Measurements from ENCODE around the gene WFIKKN2. TPM values are rescaled to one million over a fixed set of nuclear protein-coding genes. Genes with fewer than 3 reads are reported as not detected.

Gene WFIKKN2
- total and polyA plus RNA-seq, 2 of the 13 experiments (the other 11 are each of a cell fraction or from before 2014, with no cell fraction given): not detected

- DNase-seq (ENCODE audit: low spot score) (no peak), ATAC-seq (peak; percentile 36), FAIRE-seq (no peak)
- BruUV-seq (replicated peaks): no TSS peak
- Histone ChIP-seq H3K27me3 (ENCODE audit: control insufficient read depth in 1 of 2, insufficient read depth in 2 of 2, low read length in 2 of 2) (peaks cover 0 to 33% of the 10 kb centered on the region in 2 experiments; a peak in 4 of 5 replicates), H3K9me3 (ENCODE audit: low read length) (no peaks in the 10 kb centered on the region), H3K4me3 (replicated peaks in 1 of 3; ENCODE audit: insufficient read depth in 1 of 3, low read depth in 2 of 3, low read length in 3 of 3) (no peak overlapping the region; a peak in 1 of 6 replicates), H3K9ac (ENCODE audit: insufficient read depth, low read depth, low read length) (no peak overlapping the region), H4K20me1 (ENCODE audit: insufficient read depth, low read length) (no peaks in the 10 kb centered on the region), H3K27ac (ENCODE audit: extremely low read length, insufficient read depth, low read length) (no peak overlapping the region), H2AFZ (ENCODE audit: low read length) (no peak overlapping the region), H3K4me2 (ENCODE audit: low read depth, low read length) (peak overlapping the region; percentile 57), H3K36me3 (replicated peaks in 1 of 2; ENCODE audit: control insufficient read depth in 1 of 2, insufficient read depth in 2 of 2, low read length in 2 of 2) (no peaks in the 10 kb centered on the region), H3K4me1 (ENCODE audit: insufficient read depth, low read length) (peaks cover 27% of the 10 kb centered on the region), H3K79me2 (ENCODE audit: insufficient read depth, low read length) (no peaks in the 10 kb centered on the region)
- in situ Hi-C loops (cut with HindIII; ENCODE audit: extremely low pct_ligation_motif_present, low pct_unique_long_range_greater_than_20kb): no loop called here
- WGBS (ENCODE audit: low lambda C conversion rate): 8% methylated on average over 7 of the region's 7 CpGs
- intact Hi-C loops (cut with micrococcal nuclease; ENCODE audit: unreplicated experiment): loop anchor here (1.0 to 2.0 kb wide), 2 partner anchors 25 to 132 kb away; no protein-coding TSS in a partner anchor
- CTCF ChIA-PET (ENCODE audit: low intra/inter-chr PET ratio, low total read pairs): interaction anchor here (1.1 to 4.1 kb wide), 4 partner anchors 24 to 139 kb away, joined by 4 to 19 read pairs (median 9); no protein-coding TSS in a partner anchor
- POLR2A ChIA-PET: no interaction called here
- TF ChIP-seq SSRP1 (CRISPR knock-in tag; IDR thresholded peaks at IDR 0.05) (no peak), ESRRA (CRISPR knock-in tag; IDR thresholded peaks at IDR 0.05; ENCODE audit: low read depth) (no peak), NR0B2 (CRISPR knock-in tag; IDR thresholded peaks at IDR 0.05) (0 out of 2 replicates have a peak, but pooled peaks have one; percentile 12), MIER3 (CRISPR knock-in tag; IDR thresholded peaks at IDR 0.05; ENCODE audit: borderline replicate concordance) (no peak), MED8 (CRISPR knock-in tag; IDR thresholded peaks at IDR 0.05; ENCODE audit: insufficient replicate concordance) (no peak), YEATS2 (CRISPR knock-in tag; IDR thresholded peaks at IDR 0.05; ENCODE audit: borderline replicate concordance) (no peak), ZNF614 (CRISPR knock-in tag; IDR thresholded peaks at IDR 0.05; ENCODE audit: borderline replicate concordance) (no peak), ZNF564 (CRISPR knock-in tag; IDR thresholded peaks at IDR 0.05) (no peak), ZNF382 (CRISPR knock-in tag; IDR thresholded peaks at IDR 0.05; ENCODE audit: borderline replicate concordance) (no peak), ZSCAN30 (CRISPR knock-in tag; IDR thresholded peaks at IDR 0.05) (no peak), ZNF784 (CRISPR knock-in tag; IDR thresholded peaks at IDR 0.05; ENCODE audit: borderline replicate concordance) (no peak), ZNF749 (CRISPR knock-in tag; IDR thresholded peaks at IDR 0.05; ENCODE audit: borderline replicate concordance) (0 out of 2 replicates have a peak, but pooled peaks have one; percentile 13), SP5 (CRISPR knock-in tag; IDR thresholded peaks at IDR 0.05; ENCODE audit: borderline replicate concordance, low read depth) (0 out of 2 replicates have a peak, but pooled peaks have one; percentile 18), BCLAF1 (IDR thresholded peaks at IDR 0.05) (no peak)
Measured at GRCh38 chr17:50817838-50818237, 17.5 kb upstream of the WFIKKN2 start.
